Stimulated activated CD4-positive, alpha-beta T cell treated with anti-CD3 and anti-CD28 coated beads, Interleukin-1b, Interleukin-23, amount 100 ng/mL, for 1 hour (primary cell): Measurements from ENCODE around the gene ABHD10.

Source experiments
- DNase-seq, 2 donors: peaks; one replicate each; pipeline ENCODE4 v3.0.0-alpha.2; 2020; ENCODE audit warnings: low read depth in 2 of 2

Gene ABHD10

DNA sequence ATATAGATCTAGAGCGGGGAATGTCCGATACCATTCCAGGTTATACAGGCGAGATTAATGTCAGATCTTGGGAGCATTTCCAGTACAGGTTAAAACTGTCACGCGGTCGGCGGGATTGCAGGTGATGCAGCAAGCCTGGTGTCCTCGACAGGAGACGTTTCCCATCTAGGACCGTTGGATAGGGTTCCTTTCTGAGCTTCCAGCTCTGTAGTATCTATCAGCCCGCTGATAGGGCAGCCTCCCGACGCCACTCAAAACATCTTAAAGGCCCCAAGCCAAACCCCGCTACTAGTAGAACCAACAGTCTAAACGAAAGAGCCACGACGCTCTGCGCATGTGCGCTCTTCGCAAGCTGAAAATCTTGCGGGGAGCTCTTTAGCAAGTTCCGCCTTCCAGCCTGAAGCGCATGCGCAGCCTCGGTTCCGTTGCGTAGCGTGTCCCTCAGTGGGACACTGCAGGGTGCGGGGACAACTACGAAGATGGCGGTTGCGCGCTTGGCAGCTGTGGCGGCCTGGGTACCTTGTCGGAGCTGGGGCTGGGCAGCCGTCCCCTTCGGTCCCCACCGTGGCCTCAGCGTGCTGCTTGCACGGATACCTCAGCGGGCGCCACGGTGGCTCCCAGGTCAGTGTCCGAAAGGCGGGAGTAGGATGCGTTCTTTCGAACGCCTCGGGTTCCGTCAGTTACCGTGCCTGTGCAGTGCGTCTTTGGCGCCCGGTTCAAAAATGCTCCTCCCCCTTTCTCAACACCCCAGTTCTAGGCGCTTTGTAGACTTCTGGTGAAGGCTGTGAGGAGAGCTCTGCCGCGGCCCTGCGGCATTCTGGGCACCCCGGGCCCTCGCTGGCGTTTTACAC lies at the start of gene ABHD10:
ABHD10 (plus strand) TSS at position 444 of the 851 bp plus-strand sequence; CDS start at position 480, 36 bp downstream.
- DNase-seq = peak; percentile 90

DNA sequence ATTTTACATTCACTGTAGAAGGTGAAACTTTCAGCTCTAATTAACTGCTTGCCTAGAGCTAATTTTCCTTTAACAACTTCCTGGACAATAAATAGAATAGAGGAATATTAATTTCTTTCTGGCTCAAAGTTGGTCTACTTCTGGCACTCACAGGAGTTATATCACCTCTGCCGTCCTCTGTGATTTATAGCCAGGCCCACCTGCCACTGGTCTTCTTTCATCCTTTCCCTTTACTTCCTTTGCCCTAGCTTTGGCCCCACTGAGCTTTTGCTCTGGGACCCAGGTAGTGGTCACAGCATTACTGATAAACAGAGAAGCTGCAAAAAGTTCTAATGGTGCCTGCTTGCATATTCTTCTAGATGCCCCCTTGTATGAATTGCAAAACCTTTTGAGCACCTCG lies 49.3 kb upstream of the ABHD10 start:
- DNase-seq = no peak

DNA sequence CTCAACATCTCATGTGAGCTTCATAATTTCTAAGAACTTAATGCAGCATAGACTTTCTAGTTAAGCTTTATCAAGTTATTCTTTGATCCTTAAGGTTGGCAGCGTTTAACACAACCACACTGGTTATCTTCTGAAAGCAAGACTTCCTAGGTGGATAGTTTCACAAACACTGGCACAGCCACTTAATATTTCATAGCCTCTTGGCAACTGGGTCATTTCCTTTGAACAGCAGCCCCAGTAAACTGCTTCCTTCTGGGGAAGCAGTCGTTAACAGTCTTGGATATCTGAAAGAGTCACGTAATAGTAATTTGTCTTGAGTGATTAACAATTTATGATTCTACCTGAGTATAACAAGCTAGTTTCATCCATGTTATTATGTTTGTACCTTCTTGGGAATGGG lies 45.9 kb upstream of the ABHD10 start:
- DNase-seq = no peak

DNA sequence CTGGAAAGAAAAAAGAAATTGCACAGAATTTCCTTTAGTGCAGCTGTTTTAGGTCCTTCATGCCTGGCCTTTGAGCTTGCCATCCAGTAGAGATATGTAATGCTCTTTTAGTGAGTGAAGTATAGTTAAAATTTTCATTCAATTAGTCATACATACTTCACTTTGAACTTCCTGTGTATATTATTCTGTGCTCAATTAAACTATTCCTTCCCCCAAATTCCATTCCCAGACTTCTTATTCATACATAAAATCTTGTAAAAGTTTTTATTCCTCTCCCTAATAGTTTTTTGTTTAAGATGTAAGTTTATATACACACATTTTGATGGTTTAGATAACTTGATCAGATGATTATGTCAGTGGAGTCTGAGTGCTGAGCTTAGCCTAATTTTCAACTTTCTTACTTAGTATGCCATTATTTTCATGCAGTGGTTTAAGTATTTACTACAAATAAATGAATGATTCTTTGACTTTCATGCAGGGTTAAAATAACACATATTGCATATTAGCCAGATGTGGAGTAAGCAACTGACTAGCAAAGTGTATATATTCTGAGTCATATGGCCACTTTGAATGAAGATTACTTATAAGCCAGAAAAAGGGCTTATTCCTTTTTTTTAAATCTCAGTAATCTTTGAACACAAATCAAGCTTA lies 42.5 kb upstream of the ABHD10 start:
- DNase-seq = no peak

DNA sequence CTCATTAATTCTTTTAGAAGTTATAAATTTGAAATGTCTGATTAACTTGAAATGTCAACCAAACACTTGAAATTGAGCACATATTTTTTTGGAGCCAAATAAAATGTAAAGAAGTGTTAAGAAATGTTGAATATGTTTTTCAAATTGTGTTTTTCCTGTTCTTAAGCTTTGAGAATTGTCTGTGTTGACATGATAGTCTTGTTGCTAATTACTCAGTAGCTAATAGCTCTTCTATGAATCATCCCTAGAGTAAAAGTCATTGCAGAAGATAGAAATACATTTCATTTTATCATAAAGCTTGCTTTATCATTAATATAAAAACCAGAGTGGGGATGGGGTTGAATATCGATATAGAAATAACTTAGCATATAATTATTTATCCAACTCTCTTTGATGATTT lies 41.9 kb upstream of the ABHD10 start:
- no peak for DNase-seq

DNA sequence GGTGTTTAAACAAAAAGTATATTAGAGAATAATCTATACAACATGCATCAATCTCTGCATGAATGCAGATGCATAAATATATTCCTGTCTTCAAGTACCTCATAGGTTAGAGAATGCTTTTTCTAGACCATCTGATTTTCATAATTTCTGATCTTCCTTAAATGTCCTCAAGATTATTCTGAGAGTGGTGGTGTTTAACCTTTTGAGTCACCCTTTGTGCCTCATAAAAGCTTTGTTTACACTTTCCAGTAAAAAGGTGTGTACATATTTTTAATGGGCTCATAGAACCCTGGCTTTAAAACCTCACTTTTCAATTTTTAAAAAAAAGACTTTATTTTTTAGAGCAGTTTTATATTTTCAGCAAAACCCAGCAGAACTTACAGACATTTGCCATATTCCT lies 41.0 kb upstream of the ABHD10 start:
- DNase-seq = no peak

DNA sequence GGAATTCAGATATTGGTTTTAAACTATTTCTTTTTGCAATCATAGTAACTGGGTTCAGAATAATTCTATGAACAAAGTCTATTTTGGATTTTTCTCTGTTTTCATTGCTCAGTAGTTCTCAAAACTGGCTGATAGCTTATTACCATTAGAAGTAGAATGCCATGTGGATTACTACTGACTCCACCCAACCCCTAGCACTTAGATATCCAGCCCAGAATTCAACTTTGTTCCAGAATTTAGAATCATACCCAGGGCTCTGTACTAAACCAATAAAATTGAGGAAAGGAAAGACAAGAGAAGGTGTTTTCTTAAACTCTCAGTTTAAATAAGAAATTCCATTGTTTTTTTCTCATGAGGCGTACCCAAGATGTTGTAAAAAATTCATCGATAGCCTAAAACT lies 39.0 kb upstream of the ABHD10 start:
- DNase-seq = no peak

DNA sequence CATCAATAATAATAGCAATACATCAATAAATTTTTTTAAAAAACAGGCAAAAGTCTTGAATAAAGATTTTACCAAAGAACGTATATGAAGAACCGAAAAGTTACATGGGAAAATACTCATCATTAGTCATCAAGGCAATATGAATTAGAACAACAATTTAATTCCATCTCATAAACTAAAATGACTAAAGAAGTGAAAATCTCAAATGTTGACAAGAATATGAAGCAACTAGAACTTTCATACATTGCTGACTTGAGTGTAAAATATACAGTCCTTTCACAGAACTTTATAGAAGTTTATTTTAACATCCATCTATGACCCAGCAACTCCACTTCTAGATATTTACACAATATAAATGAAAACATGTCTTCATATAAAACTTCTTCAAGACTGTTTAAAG lies 35.3 kb upstream of the ABHD10 start:
- no peak for DNase-seq

DNA sequence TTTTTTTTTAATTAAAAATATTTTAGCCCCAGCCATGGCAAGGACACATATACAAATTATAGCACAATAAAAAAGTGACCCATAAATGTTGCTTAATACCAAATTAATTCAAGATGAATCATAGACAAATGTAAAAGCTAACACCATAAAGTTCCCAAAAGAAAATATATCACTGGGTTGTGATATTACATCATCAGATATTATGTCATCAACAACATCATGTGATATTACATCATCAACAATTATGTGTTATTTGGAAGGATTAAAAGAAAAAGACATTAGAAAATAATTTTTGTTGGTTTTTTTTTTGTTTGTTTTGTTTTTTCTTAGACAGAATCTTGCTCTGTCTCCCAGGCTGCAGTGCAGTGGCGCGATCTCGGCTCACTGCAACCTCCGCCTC lies 34.5 kb upstream of the ABHD10 start:
- DNase-seq = no peak

DNA sequence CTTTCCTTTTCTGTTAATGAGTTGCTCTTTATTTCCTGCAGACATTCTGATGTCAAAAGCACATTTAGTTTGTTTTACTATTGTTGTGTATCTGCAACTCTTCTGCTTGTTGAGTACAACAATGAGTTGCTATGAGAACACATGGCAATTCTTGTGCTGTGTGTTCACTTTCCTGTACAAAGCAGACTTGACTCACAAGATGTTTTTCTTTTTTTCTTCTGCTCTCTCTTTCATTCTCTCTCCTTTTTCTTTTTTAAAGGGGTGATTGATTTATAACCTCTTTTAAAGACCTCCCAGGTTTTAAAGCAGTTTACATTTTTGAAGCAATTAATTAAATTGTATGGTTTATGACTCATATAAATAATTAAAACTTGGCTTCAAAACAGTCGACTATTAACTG lies 31.6 kb upstream of the ABHD10 start:
- no peak for DNase-seq

DNA sequence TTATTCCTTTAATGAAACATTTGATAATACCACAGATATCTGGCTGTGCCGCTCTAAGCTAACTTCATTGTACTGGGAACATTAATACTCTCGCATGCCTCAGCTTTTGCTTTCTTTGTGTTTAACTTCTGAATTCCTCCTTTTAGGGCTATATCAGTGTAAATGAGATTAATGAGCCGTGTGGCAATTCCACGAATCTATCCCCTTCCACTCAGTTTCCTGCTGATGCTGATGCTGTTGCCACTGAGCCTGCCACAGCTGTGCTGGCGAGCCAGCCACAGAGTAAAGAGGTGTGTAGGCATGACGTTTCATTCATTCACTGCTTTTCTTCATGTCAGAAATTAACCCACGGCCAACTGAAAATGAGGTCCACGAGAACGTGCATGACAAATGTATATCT lies 30.0 kb upstream of the ABHD10 start:
- DNase-seq = no peak

DNA sequence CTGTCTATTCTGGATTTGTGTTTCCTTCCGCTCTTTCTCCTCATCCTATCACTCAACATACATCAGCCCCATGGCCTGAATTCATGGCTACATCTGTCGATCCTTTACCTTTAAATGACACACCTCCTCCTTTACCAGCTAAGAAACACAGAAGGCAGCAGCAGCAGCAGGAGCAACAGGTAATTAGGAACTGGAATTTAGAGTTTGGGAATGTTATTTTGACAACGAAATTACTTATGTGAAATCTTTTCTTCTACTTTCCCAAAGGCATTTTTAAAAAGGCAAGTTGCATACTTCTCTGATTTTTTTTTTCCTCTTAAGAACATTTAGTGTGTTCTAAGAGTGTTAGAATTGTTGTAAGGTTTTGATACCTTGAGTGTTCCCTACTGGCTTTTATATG lies 29.1 kb upstream of the ABHD10 start:
- no peak for DNase-seq

DNA sequence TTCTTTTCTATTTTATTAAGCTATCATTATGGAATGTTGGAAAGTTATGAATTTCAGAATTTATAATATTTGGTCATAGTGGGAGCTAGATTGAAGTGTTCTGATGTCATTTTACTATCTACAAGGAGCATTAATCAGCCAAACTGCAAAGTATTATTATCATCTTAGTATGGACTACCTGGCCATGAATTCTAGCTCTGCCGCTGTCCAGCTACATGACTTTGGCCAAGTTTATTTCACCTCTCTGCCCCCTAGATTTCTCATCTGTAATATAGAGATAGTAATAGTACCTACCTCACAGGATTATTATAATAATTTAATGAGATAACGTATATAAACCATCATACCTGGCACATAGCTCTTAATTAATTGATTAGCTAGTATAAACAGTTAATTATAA lies 27.8 kb upstream of the ABHD10 start:
- DNase-seq = no peak

DNA sequence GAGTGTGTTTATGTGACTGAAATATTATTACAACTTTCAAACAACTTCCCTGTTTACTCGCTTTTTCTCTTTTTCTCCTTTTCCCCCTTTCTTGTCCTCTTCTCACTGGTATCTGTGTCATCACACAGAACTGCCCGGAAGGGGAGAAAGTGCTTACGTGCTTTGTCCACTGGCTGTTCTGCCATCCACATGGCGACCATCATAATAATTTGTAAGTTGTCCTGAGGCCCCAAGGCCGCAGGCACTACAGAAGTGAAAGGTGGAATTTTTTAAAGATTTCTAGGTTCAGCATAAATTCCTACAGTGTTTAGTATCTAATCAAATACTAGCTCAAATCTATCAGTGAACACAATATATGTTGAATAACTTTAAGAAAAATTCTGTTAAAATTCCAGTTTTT lies 26.7 kb upstream of the ABHD10 start:
- DNase-seq = no peak

DNA sequence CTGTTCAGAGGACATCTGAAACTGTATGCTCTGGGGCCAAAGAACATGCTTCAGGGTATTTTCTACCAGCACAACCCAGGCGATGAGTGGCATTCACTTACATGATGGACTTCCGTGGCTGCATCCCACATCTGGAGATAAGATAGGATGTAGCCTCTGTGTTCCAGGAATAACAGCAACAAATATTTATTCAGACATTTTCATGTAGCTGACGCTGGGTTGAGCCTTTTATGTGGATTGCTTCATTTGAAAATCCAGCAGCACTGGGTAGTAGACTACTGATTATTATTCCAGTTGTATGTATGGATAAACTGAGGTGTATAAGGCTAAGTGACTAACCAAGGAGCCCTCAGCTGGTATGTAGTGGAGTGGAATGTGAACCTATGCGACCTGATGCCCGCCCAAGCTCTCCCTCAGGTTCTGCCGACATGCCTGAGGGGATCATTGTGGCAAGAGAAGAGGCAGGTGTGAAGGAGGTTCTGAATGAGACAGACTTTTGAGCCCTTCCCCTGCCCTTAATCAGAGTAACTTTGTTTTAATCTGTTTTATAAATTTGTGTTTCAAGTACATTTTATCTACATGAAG lies 25.9 kb upstream of the ABHD10 start:
- no peak for DNase-seq

DNA sequence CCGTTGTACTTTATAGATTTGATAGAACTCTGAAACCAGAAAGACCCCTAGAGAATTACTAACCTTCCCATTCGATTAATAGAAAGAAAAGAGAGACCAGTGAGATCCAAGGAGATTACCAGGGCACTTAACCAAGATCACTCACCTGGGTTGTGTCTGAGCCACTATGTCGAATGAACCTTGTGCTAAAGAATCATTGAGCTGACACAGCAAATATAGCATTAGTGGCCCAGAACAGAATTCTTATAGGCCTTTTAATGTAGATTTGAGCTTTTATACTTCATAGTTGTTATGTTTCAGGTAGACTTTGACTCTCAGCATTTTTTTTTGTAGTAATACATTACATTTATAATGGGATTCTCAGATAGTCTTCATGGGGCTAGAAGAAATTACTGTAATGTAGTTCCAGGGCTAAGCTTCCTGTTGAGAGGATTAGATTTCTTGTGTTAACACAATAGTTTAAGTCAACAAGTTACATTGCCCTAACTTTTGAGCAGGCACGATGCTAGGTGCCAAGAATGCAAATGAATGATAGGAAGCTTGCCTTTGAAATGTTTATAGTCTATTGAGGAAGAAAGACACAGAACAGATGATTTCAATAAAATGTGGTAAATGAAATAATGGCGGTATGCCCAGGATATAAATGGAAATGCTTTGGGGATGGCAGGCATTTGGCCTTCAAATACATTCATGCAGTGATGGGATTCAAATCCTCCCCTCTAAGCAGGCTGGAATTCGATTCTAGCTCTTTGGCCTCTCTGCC lies 24.4 kb upstream of the ABHD10 start:
- no peak for DNase-seq

DNA sequence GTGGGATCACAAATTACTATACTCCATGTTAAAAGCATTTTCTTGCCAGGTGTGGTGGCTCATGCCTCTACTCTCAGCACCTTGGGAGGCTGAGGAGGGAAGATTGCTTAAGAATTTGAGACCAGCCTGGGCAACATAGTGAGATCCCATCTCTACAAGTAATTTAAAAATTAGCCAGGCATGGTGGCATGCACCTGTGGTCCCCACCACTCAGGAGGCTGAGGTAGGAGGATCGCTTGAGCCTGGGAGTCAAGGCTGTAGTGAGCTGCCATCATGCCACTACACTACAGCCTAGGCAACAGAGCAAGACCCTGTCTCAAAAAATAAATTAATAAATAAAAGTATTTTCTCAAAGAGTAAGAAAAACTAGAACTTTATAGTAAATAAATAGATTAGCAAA lies 22.9 kb upstream of the ABHD10 start:
- DNase-seq = no peak

DNA sequence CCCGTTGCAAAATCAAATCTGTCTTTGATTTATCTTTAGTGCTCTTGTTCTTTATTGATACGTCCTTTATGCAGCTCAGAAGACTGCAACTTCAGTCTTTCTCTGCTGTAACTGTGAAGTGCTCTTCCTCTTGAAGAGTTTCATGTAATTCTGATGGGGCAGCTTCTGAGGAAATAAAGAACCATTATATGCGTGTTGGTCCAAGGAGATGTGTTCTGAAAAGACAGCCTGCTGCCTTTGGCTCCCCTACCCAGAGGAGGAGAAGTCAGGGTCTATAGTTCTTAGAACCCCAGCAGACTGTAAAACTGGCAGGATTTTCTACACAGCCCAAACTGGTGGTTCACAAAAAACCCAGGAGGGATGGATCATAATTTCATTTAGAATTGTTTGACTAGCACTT lies 22.4 kb upstream of the ABHD10 start:
- DNase-seq = no peak

DNA sequence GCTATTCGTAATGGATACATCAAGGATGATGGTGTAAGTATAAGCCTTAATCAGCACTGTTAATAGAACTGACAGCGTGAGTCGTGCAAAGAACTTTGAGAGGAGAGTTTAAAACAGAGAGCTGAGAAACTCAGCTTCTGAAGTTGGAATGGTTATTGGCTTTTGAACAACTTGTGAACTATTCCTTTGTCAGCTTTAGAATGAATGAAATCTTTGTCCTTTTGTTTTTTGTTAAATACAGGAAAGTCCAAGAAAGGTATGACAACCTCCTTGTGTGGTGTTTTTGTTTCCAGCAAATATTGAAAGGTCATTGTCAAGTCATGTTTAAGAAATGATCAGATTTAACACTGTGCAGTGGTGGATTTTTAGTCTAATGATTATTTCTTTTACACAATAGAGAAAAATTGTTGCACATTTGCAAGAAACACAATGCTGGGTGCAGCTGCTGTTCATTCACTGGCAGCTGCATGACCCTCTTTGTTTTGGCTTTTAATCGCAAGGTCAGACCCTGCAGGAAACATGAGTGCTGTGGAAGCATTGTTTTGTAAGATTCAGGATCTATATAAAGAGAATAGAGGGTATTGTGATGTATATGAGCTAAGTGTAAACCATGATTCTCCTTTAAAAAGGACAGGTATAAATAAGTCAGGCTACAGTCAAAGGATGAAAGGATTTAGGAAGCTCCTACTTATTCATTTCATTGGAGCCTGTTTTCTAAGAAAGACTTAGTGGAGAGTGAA lies 21.7 kb upstream of the ABHD10 start:
- no peak for DNase-seq

DNA sequence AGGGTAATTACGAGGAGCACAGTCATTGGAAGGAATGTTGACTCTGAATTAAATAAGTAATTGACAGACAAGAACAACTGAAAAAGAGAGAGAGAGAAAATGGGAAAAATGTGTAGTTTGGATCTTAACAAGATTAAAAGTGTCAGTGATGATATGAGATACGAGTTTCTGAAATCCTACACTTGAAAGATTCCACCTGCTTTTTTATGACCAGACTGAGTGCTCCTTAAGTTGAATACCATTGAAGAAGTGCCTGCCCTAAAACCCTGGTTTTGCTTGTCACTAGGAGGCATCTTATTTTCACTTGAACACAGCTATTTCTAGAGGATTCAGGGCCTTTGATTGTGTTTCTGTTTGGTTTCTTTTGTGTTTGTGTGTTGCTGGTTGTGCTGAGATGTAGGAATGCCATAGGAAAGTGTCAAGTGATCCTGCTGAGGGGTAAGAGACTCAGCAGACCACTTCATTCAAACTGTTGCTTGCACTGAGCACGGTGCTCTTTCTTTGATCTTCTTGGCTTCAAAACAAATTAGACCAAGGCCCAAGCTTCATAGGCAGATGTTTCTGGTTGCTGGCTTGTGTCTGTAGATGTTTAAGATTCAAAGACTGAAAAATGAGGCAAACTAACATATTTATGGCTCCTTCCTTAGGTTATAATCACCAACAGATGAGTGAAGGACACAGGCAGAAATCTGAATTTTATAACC lies 17.2 kb upstream of the ABHD10 start:
- DNase-seq = no peak

DNA sequence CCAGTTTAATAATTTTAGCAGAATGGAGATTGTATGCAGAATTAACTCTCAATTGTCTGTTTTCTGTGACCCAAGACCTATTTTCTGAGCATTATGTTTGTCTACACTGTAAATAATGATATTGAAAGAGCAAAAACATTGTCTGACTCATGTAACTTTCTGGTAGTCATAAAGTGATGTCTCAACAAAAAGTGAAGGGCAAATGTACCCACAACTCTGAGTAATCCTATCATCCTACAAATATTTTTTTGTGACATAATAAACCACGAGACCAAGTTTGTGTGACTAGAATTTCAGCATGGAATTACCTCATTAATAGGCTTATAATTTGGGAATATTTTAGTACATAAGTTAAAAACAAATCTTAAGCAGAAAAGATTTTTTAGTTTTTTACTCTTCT lies 15.4 kb upstream of the ABHD10 start:
- DNase-seq = no peak
